ELR (cell line): ENCODE measurements around the gene AZI2.

Experiments used
- DNase-seq: peaks from one replicate; pipeline ENCODE4 v3.0.0-alpha.2; 2015; ENCODE audit warnings: low read depth

AZI2 gene, protein sequence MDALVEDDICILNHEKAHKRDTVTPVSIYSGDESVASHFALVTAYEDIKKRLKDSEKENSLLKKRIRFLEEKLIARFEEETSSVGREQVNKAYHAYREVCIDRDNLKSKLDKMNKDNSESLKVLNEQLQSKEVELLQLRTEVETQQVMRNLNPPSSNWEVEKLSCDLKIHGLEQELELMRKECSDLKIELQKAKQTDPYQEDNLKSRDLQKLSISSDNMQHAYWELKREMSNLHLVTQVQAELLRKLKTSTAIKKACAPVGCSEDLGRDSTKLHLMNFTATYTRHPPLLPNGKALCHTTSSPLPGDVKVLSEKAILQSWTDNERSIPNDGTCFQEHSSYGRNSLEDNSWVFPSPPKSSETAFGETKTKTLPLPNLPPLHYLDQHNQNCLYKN

DNA sequence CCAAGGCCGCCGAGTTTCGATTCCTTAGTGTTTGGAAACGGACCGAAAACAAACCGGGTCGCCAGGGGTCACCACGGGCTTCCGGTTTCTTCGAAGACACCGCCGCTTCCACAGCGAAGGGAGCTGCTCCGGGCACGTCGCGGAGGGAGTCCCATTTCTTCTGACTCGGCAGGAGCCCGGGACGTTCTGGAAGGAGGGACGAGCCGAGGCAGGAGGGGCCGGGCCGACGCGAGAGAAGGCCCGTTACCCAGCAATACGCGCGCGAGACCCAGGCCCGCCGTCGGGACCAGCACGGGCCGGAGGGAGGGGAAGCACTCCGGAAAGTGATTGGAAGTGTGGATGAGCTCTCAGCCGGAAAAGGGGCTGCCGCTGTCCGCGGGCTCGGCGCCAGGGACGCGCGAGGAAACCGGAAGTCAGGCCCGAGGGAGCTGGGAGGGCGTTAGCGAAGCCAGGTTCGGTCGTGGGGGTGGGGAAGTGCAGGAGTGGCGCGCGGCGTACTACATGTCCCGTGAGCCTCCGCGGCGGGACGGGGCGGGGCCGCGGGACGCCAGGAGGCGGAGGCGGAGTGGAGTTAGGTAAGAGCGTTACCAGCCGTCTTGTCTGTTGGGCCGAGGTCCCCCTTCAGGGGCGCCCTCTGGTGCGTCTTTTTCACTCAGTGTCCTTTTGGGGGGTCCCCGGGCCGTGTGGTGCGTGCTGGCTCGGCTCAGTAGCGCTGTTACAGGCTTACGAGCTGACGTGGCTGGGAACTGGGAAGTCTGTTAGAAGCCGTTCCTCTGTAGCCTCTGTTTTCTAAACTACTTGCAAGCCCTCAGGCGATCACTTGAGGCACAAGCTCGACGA, at the start of gene AZI2, which contains the start of gene ZCWPW2:
Gene AZI2 (minus strand): TSS at position 196 of the 840 bp plus-strand sequence. CDS start 8,207 bp downstream, outside the sequence.
Gene ZCWPW2 (plus strand): TSS at position 93 of the 840 bp plus-strand sequence. CDS start 64,348 bp downstream, outside the sequence.
- peak; percentile 96 for DNase-seq

DNA sequence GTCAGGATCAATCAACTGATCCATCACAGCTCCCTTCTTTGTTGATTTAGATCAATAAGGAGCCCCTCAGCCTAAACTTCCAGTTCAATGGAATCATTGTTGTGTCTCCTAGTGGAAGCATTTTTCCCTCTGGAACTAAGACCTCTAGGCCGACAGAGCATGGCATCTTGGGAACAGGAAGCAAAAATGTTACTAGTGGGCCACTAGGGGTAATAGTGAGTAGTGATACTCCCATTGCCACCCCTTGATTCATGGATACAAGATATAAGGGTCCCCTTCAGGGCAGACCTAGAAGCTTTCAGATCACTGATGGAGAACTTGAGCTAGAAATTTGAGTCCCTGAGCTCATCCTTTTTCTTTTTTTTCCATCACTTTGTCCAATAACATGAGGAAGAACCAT, 40.4 kb upstream of the AZI2 start:
- DNase-seq = no peak

DNA sequence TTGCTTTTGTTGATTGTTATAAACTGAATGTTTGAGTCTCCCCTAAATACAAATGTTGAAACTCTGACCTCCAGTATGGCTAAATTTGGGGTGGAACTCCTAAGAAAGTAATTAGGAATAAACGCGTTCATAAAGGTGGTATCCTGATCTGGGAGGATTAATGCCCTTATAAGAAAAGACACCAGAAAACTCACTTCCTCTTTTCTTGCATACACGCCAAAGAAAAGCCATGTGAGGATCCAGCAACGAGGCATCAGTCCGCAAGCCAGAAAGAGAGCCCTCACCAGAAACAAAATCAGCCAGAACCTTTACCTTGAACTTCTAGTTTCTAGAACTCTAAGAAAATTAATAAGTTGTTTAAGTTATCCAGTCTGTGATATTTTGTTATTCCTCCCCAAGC, 37.4 kb upstream of the AZI2 start:
- no peak for DNase-seq

GRCh38 chr3:28376424-28376823, 27.8 kb upstream of the AZI2 start:
- DNase-seq = no peak

- peak; percentile 51 for DNase-seq
Observed at GRCh38 chr3:28349469-28350000, 911 bp upstream of the AZI2 start.

DNA sequence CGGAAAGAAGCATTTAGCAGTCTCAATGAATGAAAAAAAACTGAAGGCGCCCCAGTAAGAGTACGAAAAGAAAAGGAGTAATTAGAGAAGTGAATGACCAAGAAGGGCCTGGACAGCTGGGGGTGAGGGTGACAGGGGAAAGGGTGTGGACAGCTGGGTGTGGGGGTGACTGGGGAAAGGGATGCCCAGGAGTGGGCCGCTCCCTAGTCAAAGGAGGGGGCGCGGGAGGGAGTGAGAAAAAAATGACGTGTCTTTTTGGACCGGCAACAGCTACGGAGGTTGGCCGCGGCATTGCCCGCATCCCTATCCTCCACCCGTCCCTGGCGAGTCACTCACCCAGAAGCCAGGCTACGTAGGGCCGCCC, 377 bp downstream of the AZI2 start:
- DNase-seq = no peak

DNA sequence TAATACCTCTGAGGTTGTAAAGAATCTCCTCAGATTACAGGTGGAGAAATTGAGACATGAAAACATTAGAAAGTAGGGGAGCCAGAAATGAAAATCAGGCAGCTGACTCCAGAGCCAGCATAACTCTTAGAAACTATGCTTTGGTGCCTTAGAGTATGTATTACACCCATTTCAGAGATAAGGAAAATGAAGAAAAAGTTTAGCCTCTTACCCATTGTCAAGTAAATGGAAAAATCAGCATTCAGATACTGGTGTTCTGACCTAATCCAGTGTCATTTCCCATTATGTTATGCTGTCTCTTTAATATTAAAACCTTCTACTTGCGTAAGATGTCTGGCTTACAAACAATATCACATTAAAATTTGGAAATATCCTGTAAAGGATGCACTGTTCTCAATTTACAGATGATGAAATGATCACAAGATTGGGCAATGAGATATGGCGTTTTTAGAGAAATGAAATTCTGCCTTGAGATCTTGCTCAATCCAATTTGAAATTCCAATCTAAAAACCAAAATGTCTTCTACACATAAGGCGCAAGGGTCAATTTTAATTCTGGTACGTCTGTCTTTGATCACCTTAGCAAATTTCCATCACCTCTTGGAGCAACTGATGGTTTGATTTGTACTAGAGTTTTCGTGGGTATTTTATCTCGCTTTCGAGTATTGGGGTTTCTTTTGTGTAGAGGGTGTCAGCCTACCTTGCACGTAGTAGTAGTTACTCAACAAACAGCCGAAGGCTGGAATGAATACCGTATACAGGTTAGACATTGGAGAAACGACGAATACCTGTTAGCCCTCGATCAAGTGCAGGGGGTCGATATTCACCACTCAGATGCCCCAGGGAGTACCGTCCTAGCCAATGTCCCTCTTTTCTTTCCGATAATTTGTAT, 1.0 kb downstream of the AZI2 start:
- DNase-seq = peak; percentile 30

- DNase-seq = no peak
Observed at GRCh38 chr3:28345690-28346089, 2.9 kb downstream of the AZI2 start.

DNA sequence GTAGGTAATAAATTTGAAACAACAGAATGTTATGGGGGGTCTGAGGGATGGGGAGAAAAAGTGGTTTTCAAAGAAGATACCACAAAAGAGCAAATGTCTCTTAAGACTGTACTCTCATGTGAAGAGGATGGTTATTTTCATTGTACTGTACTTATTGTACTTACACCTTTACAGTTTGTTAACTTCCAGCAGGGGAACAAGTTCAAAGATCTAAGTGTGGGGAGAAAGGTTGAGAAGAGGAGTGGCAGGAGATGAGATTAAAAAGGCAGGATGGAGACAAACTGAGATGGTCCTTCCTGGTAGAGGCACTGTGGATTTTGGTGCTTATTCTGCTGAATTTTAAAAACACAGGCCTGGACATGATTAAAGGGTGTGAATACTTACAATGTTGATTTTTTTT, 5.5 kb downstream of the AZI2 start:
- no peak for DNase-seq

GRCh38 chr3:28337230-28337629, 11.4 kb downstream of the AZI2 start:
- no peak for DNase-seq

- no peak for DNase-seq
Observed at GRCh38 chr3:28335246-28335645, 13.4 kb downstream of the AZI2 start.

DNA sequence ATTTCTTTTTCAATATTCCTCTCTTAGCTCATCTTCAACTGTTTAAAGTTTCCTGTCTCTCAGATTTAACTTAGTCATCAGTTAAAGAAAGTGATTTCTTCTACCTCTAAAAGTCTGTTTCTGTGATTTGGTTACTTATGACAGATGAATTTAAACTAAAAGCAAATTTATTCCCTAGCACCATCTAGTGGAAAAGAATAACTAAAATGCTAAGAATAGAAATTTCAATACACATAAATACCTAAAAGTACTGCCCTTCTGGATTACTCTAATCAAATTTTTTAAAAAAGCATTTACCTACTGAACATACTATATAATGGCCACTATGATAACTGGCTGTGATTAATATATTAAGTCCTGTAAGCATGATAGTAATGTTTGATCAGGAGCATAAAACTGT, 14.1 kb downstream of the AZI2 start:
- DNase-seq = peak; percentile 4

GRCh38 chr3:28328188-28329151, 20.2 kb downstream of the AZI2 start:
- DNase-seq = peak; percentile 53

DNA sequence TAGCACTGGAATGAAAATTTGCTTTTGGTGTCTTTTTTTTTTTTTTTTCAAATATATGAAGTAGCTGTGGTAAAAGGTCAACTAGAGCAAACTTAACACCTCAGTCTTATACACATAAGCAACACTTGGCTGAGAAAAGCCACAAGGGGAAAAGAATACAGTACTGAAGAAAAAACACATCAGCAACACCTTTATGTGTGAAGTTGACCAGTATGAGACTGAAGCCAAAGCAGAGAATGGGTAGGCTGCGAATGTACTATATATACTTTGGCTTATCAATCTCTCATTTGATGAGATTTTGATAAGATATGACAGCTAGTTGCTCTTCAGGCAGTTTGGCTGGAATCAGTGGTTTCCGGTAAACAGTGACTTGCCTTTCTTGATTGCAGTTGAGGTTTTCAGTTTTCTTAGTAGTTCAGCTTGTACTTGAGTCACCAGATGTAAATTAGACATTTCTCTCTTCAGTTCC, 22.1 kb downstream of the AZI2 start:
- no peak for DNase-seq

GRCh38 chr3:28322464-28322863, 26.2 kb downstream of the AZI2 start:
- DNase-seq = peak; percentile 57

DNA sequence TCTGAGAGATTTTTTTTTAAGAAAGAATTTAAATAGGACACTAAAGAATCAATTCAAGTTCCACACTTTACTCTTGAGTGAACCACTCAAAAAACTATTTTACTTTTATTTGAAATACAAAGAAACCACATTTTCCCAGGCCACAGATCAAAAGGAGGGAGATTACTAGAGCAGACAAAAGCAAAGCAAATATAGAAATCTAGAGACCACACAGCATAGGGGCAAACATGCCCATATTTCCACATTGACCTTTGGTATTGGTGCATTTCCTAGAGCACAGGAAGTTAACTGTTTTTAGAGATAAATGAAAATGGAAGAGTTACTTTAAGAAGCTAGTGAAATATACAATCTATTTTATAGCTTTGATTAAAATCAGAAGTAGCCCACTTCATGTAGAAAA, 27.6 kb downstream of the AZI2 start:
- DNase-seq = no peak

GRCh38 chr3:28317438-28318022, 31.1 kb downstream of the AZI2 start:
- DNase-seq = peak; percentile 54

DNA sequence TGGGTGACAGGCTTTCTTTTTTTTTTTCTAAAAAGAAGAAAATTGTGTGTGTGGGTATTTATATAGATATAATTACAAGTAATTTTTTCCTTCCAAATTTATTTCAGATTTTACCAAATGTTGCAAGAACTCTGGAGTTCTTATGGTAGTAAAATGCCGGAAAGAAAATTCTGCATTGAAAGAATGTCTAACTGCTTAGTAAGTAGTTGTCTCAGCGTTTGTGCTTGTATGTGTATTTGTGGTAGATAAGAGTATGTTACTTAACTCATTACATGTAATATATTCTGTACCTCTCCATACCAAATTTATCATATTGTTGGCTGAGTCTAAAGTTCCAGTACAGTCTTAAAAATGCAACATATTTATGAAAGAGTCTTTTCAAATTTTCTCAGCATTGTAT, 32.4 kb downstream of the AZI2 start:
- no peak for DNase-seq

- no peak for DNase-seq
Observed at GRCh38 chr3:28315711-28316110, 32.9 kb downstream of the AZI2 start.

GRCh38 chr3:28308196-28308595, 40.4 kb downstream of the AZI2 start:
- DNase-seq = no peak
